Coronary artery (tissue), 2 donors: Measurements from ENCODE around the gene KRT38.
"Not testable (repeated sequence)": the region's sequence is repeated elsewhere in the genome, so short reads cannot be mapped to it uniquely, and the experiment has no call there.

Experiments used
- DNase-seq: peaks from one replicate; pipeline ENCODE4 v3.0.0-alpha.2; 2017; ENCODE audit warnings: low spot score
- H3K27ac ChIP-seq, 2 donors: fragments of 200-600 bp; sonication (generic); one replicate each; pipeline ENCODE4 v1.5.1; 2016 to 2019
- H3K4me3 ChIP-seq: fragments of 200-600 bp; sonication (generic); 2 replicates; pipeline ENCODE4 v1.5.1; 2016; ENCODE audit warnings: mild to moderate bottlenecking, moderate library complexity
- TF ChIP-seq, protein P1 (sequence below): fragments of 200-600 bp; sonication (generic); IDR thresholded peaks from one replicate; pipeline ENCODE4 v1.5.1; 2019; ENCODE audit warnings: antibody characterized with exemption

KRT38 gene

DNA sequence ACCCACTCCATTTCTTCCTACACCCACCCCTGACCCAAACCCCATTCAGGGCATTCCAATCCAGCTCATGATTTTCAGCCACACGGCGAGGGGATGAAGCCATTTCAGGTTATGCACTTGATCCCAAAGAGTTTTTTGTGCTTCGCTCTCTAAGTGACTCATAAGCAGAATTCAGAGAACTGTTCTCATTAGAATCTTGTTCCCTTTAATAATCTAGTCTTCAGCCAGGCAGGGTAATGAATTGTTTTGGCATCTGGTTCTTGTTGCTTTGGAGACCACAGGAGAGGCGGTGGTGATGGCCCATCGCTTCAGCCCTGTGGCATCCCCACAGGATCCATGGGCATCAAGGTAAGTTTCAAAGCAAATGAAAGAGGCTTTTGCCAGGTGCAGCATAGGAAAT is 38.6 kb downstream of the KRT38 start:
- TF ChIP-seq, protein P1, sequence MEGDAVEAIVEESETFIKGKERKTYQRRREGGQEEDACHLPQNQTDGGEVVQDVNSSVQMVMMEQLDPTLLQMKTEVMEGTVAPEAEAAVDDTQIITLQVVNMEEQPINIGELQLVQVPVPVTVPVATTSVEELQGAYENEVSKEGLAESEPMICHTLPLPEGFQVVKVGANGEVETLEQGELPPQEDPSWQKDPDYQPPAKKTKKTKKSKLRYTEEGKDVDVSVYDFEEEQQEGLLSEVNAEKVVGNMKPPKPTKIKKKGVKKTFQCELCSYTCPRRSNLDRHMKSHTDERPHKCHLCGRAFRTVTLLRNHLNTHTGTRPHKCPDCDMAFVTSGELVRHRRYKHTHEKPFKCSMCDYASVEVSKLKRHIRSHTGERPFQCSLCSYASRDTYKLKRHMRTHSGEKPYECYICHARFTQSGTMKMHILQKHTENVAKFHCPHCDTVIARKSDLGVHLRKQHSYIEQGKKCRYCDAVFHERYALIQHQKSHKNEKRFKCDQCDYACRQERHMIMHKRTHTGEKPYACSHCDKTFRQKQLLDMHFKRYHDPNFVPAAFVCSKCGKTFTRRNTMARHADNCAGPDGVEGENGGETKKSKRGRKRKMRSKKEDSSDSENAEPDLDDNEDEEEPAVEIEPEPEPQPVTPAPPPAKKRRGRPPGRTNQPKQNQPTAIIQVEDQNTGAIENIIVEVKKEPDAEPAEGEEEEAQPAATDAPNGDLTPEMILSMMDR, result no peak
- no peak overlapping the region for H3K27ac ChIP-seq
- no peak overlapping the region for H3K4me3 ChIP-seq
- no peak for DNase-seq

DNA sequence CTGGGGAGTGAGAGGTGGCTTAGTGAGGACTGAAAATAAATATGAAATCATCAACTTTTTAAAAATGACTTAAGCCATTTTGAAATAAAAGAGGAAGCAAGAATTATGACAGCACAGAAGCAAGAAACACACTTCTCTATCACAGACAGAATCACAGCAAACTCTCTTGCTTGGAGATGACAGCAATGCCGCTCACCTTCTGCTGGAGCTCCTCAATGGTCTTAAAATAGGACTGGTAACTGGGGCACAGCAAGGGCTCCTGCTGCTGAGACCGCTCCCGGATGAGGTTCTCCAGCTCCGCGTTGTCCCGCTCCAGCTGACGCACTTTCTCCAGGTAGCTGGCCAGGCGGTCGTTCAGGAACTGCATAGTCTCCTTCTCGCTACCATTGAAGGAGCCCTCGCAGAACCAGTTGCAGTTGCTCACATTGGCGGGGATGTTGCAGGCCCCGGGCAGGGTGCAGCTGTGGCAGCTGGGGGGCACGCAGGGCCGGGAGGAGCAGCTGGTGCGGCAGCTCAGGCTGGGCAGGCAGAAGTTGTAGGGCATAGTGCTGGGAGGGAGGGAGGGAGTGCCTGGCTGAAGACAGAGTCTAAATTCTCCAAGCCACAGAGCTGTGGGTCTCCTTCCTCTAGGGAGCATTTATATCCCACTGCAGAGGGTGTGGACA is 43.7 kb downstream of the KRT38 start, which contains the start of gene KRT31:
Gene KRT31 (minus strand): TSS at position 613 of the 665 bp plus-strand sequence. CDS start 69 bp downstream, at position 544.
- H3K4me3 ChIP-seq, result no peak within 1 kb of the TSS
- no peak within 1 kb of the TSS for H3K27ac ChIP-seq
- DNase-seq, result no peak
- TF ChIP-seq, protein P1, result no peak

DNA sequence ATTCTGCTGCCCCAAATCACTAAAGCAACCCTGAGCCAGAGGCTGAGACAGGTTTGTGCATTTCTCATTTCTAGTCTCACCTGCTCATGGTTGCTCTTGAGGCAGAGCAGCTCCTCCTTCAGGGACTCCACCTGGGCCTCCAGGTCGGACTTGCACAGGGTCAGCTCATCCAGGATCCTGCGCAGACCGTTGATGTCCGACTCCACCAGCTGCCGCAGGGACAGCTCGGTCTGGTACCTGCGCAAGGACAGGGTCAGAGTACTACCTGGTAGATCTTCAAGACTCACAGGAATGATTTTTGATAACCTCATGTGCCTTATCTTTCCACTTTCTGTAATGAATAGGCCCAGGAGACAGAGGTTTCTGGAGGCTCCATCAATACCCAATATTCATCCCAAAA is 44.4 kb downstream of the KRT38 start:
- TF ChIP-seq, protein P1, result no peak
- Histone ChIP-seq H3K27ac (no peak overlapping the region), H3K4me3 (no peak overlapping the region)
- no peak for DNase-seq

DNA sequence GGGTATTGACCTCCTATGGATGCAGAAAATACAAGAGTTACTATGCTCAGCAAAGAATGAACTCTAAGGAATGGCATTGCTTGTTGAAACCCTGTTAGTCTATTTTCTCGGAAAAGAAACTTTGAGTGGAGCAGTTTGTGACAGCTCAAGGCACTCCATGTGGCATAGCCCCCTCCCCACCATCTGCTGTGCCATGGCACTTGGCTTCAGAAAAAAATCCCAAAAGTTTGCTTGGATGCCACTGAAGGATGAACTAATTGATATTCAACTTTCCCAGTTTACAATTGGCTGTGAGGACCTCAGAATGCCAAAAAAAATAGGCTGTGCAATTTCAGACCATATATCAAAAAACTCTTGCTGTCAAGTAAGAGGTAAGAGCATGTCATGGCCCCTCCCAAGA is 45.2 kb downstream of the KRT38 start:
- Histone ChIP-seq H3K4me3 (no peak overlapping the region), H3K27ac (no peak overlapping the region)
- no peak for DNase-seq
- TF ChIP-seq, protein P1, result no peak

DNA sequence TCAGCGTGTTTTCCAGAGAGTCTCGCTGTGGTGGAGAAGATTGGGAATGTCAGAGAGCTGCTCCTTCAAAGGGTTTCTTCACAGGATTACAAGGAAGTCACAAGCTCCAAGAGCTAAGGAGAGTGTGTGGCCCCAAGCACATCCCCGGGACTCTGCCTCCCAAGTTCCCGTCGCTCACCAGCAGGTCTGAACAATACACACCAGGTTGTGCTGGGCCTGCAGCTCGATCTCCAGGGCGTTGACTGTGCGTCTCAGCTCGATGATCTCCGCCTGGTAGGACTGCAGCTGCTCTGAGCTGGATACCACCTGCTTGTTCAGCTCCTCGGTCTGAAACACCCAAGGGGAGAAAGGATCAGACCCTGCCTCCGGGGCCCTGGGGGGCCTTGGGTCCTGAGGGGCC is 45.7 kb downstream of the KRT38 start:
- not testable (repeated sequence) for H3K4me3 ChIP-seq, DNase-seq, H3K27ac ChIP-seq

DNA sequence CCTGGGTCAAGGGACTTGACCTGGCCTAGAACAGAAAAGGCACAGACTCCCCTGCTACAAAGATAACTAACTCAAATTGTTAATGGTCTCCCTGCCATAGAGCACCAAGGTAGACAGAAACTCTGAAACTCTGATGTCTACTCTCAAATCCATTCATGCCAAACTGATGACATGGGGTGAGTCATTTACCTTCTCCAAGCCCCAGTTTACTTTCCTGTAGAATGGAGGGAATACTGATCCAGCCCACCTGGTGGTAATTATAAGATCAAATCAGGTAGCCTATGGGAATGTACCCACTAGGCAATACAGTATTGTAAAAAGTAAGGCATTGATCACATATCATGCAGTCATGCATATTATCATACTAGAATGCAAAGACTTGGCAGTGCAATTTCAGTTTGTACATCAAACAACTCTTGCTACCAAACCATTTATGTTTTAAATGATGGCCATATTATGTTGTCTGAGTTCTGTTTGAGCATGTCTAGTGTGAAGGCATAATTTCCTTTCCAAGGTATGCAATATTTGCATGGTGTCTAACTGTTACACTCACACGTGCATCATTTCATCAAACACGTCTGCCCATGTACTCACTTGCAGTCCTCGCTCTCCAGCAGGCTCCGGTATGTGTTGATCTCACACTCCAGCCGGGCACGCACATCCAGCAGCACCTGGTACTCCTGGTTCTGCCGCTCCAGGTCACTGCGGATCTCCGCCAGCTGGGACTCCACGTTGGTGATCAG is 46.4 kb downstream of the KRT38 start:
- Histone ChIP-seq H3K4me3 (no peak overlapping the region), H3K27ac (no peak overlapping the region)
- DNase-seq, result no peak
- TF ChIP-seq, protein P1, result no peak

DNA sequence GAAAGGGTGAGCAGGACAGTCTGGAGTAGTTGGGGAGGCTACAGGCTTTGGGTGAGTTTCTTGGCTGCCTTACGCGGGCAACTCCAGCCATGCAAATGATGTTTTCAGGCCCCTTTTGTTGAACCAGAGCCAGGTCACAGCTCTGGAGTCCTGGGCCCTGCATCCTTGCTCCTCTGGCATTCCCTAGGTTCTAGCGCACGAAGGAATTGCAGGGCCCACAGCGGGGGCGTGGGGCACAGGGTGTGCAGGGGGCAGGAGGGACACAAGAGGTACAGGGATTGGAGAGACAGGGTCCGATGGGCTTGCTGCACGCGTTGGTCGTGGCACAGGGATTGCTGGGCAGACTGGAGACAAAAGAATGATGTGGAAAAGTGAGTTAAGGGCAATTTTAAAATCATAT is 47.0 kb downstream of the KRT38 start:
- TF ChIP-seq, protein P1, result no peak
- DNase-seq, result no peak
- Histone ChIP-seq H3K4me3 (no peak overlapping the region), H3K27ac (no peak overlapping the region)
